Smooth muscle cell (in vitro differentiated cells): ENCODE data around the gene SIRPD. TPM values are rescaled to one million over a fixed set of nuclear protein-coding genes. Genes with fewer than 3 reads are reported as not detected.

Experiments used
- DNase-seq: peaks from one replicate; lab custom pipeline; 2025; ENCODE audit not compliant: unreplicated experiment; lab: John Stamatoyannopoulos, UW
- H2AFZ ChIP-seq: fragments of 200-600 bp; sonication (generic); 2 replicates; pipeline ENCODE4 v1.6.0; 2016; ENCODE audit warnings: antibody characterized with exemption, low read depth, mild to moderate bottlenecking
- H3F3A ChIP-seq: fragments of 200-600 bp; sonication (generic); 2 replicates; pipeline ENCODE4 v1.6.0; 2017; ENCODE audit warnings: antibody characterized with exemption, low read depth
- H3K27ac ChIP-seq: fragments of 200-600 bp; sonication (generic); 2 replicates; pipeline ENCODE4 v1.5.1; 2016; ENCODE audit warnings: low read depth, mild to moderate bottlenecking
- H3K27me3 ChIP-seq: fragments of 200-600 bp; sonication (generic); 2 replicates; pipeline ENCODE4 v1.6.1; 2016; ENCODE audit warnings: low read depth, mild to moderate bottlenecking
- H3K36me3 ChIP-seq: fragments of 200-600 bp; sonication (generic); 2 replicates; pipeline ENCODE4 v1.5.1; 2016; ENCODE audit warnings: low read depth
- H3K4me1 ChIP-seq: fragments of 200-600 bp; sonication (generic); 2 replicates; pipeline ENCODE4 v1.5.1; 2016; ENCODE audit warnings: low read depth
- H3K4me2 ChIP-seq: fragments of 200-600 bp; sonication (generic); 2 replicates; pipeline ENCODE4 v1.6.0; 2016; ENCODE audit warnings: mild to moderate bottlenecking
- H3K4me3 ChIP-seq: fragments of 200-600 bp; sonication (generic); 2 replicates; pipeline ENCODE4 v1.5.1; 2016; ENCODE audit warnings: mild to moderate bottlenecking
- H3K79me2 ChIP-seq: fragments of 200-600 bp; sonication (generic); 2 replicates; pipeline ENCODE4 v1.6.0; 2016; ENCODE audit warnings: low read depth, mild to moderate bottlenecking
- H3K9ac ChIP-seq: fragments of 200-600 bp; sonication (generic); 2 replicates; pipeline ENCODE4 v1.6.0; 2016; ENCODE audit warnings: low read depth
- H3K9me3 ChIP-seq: fragments of 200-600 bp; sonication (generic); replicated peaks from 2 replicates; pipeline ENCODE4 v1.5.1; 2016; ENCODE audit warnings: low read depth
- H4K20me1 ChIP-seq: fragments of 200-600 bp; sonication (generic); 2 replicates; pipeline ENCODE4 v1.6.0; 2016; ENCODE audit warnings: low read depth
- CTCF ChIP-seq: fragments of 200-600 bp; sonication (generic); IDR thresholded peaks from 2 replicates; pipeline ENCODE4 v1.5.1; 2017; ENCODE audit warnings: borderline replicate concordance, mild to moderate bottlenecking, antibody characterized with exemption; ENCODE audit not compliant: insufficient read depth, poor library complexity, severe bottlenecking
- WGBS: methylation state at CpG from one replicate; pipeline ENCODE4 v1.1.7; 2016; ENCODE audit warnings: low lambda C conversion rate; 5-methylcytosine and 5-hydroxymethylcytosine counted together
- polyA plus RNA-seq: library from polyadenylated mRNA; unstranded; fragments of >200 nt; fragmentation: Nextera tagmentation; extraction: Ambion mirVana; gene quantifications from 2 replicates; pipeline ENCODE4 v1.2.1, GENCODE V29; 2016
- total RNA-seq: library from RNA; depleted of rRNA; stranded (reverse); fragments of >200 nt; gene quantifications from 2 replicates; pipeline ENCODE4 v1.2.3, GENCODE V29; 2014

The SIRPD gene
- total and polyA plus RNA-seq, 2 experiments from 2014 or later, result not detected

DNA sequence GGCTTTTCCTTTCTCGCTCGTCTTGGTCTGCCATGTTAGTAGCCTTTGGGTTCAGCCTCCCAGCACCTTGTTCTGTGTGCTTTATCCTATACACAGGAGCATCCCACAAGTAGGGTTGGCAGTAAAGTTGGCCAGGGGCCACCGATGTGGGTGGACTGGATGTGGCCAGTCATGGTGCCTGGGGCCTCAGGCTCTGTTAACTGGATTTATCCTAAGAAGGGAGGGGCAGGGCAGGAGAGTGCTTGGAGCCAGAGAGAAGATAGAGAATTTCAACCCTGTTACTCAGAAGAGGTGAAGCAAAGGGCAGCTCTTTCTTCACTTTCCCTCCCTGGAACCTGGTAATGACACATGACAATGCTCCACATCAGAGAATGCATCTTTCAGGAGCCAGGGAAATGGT, 52.1 kb downstream of the SIRPD start:
- no peak overlapping the region for H3K4me3 ChIP-seq
- peaks cover under 1% of the 10 kb centered on the region for H3K27me3 ChIP-seq
- no peaks in the 10 kb centered on the region for H3K79me2 ChIP-seq
- 65% methylated on average over 3 of the region's 3 CpGs for WGBS
- H3K4me1 ChIP-seq, result no peaks in the 10 kb centered on the region
- no peaks in the 10 kb centered on the region for H3K36me3 ChIP-seq
- no peak for TF ChIP-seq CTCF
- H3K9ac ChIP-seq, result no peak overlapping the region
- DNase-seq, result no peak
- H3K9me3 ChIP-seq, result no peaks in the 10 kb centered on the region
- no peak overlapping the region for H2AFZ ChIP-seq
- H4K20me1 ChIP-seq, result no peaks in the 10 kb centered on the region
- H3F3A ChIP-seq, result no peaks in the 10 kb centered on the region
- no peak overlapping the region for H3K4me2 ChIP-seq
- no peak overlapping the region for H3K27ac ChIP-seq

DNA sequence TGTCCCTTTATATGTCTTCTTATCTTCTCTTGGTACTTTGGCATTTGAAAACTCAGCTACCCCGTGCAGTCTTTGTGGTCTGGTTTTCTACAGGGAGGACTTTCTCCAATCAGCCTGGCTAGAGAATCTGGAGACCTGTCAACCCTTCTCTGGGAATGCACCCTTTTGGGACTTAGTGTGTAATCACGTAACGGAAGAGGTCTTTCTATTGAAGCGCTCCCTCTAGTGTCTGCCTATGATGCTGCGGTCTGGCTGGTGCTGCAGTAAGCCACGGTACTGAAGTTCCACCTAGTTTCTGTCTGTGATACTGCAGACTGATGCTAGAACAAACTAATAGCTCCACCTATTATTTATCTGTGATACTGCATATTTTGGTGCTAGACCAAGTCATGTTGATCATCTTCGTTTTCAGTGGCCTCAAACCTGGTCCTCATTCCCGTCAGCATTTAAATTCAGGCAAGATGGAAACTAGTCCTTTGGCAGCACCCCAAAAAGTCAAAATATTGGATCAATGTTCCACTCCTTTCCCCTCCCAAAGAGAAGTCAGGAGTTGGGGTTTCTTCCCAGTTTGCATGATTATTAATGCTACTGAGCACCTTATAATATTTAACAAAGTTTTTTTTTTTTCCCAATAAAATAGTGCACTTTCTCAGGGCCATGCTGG, 53.8 kb downstream of the SIRPD start:
- peak; percentile 83 for TF ChIP-seq CTCF
- no peak overlapping the region for H2AFZ ChIP-seq
- no peaks in the 10 kb centered on the region for H3K27me3 ChIP-seq
- H3K4me2 ChIP-seq, result no peak overlapping the region
- H3F3A ChIP-seq, result no peaks in the 10 kb centered on the region
- H3K4me1 ChIP-seq, result no peaks in the 10 kb centered on the region
- H3K4me3 ChIP-seq, result no peak overlapping the region
- WGBS, result 4% methylated on average over 8 of the region's 8 CpGs
- H3K27ac ChIP-seq, result no peak overlapping the region
- no peaks in the 10 kb centered on the region for H3K36me3 ChIP-seq
- peak; percentile 14 for DNase-seq
- no peak overlapping the region for H3K9ac ChIP-seq
- no peaks in the 10 kb centered on the region for H3K79me2 ChIP-seq
- no peaks in the 10 kb centered on the region for H3K9me3 ChIP-seq
- no peaks in the 10 kb centered on the region for H4K20me1 ChIP-seq

DNA sequence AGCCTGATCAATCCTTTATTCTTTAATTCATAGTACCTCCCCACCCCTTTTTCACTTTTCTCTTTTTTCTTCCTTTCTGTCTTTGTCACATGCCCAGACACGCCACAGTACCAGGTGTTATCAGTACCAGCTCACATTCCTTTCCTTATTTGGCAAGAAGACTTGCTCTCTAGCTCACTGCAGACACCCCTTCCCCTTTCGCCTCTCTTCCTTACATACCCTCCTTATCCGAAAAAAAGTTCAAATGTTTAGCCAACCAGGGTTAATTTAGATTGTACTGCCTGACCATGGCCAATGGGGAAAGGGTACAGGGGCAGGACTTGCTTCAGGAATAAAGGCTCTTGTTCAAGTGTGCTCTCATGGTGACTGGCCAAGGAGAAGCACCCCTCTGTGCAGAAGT, 57.0 kb downstream of the SIRPD start:
- no peaks in the 10 kb centered on the region for H3K36me3 ChIP-seq
- no peak for DNase-seq
- no peak overlapping the region for H2AFZ ChIP-seq
- H4K20me1 ChIP-seq, result no peaks in the 10 kb centered on the region
- H3K9me3 ChIP-seq, result no peaks in the 10 kb centered on the region
- H3K79me2 ChIP-seq, result no peaks in the 10 kb centered on the region
- WGBS, result 46% methylated on average over 3 of the region's 3 CpGs
- H3K27ac ChIP-seq, result no peak overlapping the region
- no peak overlapping the region for H3K4me2 ChIP-seq
- no peak overlapping the region for H3K9ac ChIP-seq
- no peaks in the 10 kb centered on the region for H3K27me3 ChIP-seq
- no peak overlapping the region for H3K4me3 ChIP-seq
- no peaks in the 10 kb centered on the region for H3K4me1 ChIP-seq
- TF ChIP-seq CTCF, result no peak
- H3F3A ChIP-seq, result no peaks in the 10 kb centered on the region
